GM18519 (cell line): ENCODE results near the gene MS4A6E.
"Not testable (repeated sequence)": the region's sequence is repeated elsewhere in the genome, so short reads cannot be mapped to it uniquely, and the experiment has no call there.

Experiments used
- ATAC-seq: cut with Tn5 transposase; IDR thresholded peaks from one replicate; pipeline ENCODE4 v1.9.1; 2021; ENCODE audit warnings: mild to moderate bottlenecking, moderate library complexity; ENCODE audit not compliant: unreplicated experiment, low FRiP score

Gene MS4A6E

DNA sequence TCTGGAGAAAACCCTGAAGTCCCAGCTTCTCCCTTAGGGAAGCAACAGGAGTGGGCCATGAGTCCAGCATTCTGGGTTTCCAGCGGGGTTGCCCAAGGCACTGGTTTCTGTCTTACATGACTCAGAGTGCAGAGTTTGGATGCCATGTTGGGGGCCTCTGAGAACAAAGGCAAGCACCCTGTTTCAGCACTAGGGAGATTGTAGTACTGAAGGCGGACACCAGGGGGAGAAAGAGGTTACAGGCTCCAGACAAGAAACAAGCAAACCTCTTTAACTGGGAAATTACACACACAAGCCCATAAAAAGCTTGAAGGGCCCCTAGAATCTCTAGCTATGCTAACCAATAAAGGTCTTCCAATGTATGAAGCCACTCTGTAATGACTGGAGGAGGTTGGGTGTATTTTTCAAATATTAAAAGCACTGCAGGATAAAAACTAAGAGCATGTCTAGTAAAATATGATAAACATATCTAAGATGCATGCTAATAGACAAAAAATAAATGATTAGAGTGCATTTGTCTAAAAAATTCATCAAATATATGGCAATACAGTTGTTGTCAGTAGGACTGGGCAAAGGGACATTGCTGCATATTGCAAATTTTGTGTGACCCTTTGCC lies 7.1 kb downstream of the MS4A6E start:
- ATAC-seq = no peak

DNA sequence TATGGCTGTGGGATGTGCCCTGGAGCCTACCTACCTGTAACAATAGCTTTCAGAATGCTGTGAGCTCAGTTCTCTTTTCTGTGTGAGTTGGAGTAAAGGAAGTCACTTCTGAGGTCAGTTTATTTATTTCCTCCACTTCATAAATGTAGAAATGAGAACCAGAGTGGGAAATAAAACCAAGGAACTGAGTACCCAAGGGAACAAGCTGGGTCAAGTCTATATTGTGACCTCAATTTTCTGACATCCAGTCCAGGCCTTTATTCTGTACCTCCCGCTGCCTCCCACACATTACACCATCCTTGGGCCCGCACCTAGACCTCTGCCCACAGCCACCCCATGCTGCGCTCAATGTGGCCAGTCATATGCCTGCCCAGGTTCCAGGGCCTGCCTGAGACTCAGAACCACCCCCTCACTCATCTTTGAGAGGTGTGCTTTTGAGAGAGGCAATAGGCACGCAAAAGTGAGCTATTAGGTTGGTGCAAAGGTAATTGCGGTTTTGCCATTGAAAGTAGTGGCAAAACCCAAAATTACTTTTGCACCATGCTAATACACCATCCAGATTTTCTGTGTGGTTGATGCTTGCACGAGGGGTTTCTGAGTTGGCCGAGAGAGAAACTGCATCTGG lies 9.8 kb downstream of the MS4A6E start:
- ATAC-seq = no peak

- ATAC-seq = no peak
Measured at GRCh38 chr11:60338053-60338452, 11.0 kb downstream of the MS4A6E start.

- ATAC-seq = no peak
Measured at GRCh38 chr11:60339356-60339755, 12.3 kb downstream of the MS4A6E start.

GRCh38 chr11:60343094-60343704 lies 16.1 kb downstream of the MS4A6E start:
- ATAC-seq = no peak

GRCh38 chr11:60344146-60344545 lies 17.1 kb downstream of the MS4A6E start:
- no peak for ATAC-seq

- no peak for ATAC-seq
Measured at GRCh38 chr11:60345489-60345888, 18.4 kb downstream of the MS4A6E start.

GRCh38 chr11:60347084-60347797 lies 20.2 kb downstream of the MS4A6E start:
- peak; percentile 45 for ATAC-seq

DNA sequence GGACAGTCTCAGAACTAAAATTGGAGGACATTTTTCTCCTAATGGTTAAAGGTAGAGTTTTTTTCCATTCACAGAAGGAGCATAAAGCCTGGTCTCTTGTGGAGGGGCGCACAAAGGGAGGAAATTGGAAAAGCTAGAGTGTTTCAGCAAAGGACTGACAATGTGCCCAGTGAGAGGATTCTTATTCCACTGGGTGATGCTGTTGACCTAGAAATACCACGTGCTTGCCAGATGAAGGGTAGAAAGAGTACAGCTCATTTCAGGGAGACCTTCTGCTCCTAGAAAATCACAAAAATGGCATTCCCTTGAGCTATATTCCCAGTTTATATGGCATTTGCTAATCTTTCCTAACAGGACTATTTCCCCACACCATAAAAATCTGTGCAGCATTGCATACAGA lies 21.1 kb downstream of the MS4A6E start:
- ATAC-seq = no peak

GRCh38 chr11:60349990-60350389 lies 22.9 kb downstream of the MS4A6E start:
- no peak for ATAC-seq

- ATAC-seq = no peak
Measured at GRCh38 chr11:60357771-60358170, 30.7 kb downstream of the MS4A6E start.

DNA sequence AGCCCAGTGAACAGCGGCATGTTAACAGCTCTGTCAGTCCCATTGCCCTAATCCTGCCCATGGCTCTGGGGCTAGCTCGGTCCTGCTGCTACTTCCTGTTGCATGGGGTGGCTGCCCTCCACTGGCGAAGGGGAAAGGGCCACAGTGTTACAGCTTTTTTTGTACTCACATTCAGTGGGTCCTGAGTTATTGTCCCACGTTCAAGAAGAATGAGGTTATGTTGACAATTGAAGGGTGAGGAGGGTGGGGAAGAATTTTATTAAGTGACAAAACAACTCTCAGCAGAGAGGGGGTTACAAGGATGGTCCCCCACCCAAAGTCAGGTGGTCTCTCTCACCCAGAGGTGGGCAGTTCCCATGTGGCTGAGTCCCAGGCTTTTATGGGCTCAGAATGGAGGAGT lies 33.6 kb downstream of the MS4A6E start:
- ATAC-seq = no peak

GRCh38 chr11:60362241-60362640 lies 35.2 kb downstream of the MS4A6E start:
- ATAC-seq = no peak

- ATAC-seq = peak; percentile 63
Measured at GRCh38 chr11:60363542-60364470, 36.8 kb downstream of the MS4A6E start.

DNA sequence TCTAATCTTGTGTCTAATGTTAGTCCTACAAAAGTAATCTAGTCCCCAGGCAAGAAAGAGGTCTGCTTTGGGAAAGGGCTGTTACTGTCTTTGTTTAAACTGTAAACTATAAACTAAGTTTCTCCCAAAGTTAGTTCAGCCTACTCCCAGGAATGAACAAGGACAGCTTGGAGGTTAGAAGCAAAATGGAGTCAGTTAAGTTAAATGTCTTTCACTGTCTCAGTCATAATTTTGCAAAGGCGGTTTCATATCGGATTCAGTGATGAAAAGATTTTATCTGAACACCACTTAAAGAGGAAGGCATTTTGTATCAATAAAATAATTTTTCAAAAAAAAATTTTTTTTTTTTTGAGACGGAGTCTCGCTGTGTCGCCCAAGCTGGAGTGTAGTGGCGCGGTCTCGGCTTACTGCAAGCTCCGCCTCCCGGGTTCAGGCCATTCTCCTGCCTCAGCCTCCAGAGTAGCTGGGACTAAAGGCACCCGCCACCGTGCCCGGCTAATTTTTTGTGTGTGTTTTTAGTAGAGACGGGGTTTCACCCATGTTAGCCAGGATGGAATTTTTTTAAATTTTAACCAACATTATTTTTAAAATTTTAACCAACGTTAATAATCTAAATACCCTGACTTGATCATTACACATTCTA lies 39.3 kb downstream of the MS4A6E start:
- ATAC-seq = not testable (repeated sequence)

DNA sequence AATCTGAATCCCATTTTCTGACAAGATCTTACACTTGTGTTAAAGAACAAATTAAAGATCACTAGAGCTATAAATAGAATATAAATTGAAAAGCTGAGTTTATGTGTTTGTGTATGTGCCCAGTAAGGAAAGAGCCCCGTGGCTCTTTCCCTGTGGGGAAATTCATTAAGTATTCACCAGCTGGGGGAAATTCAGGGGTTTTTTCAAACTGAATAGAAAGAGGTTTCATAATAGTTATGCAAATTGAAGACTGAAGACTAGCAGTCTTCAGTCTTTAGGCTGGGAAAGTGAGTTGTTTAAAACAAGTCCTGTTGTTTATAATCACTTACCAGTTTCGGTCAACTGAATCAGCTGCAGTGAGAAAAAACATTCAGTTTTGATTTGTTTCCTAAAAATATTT lies 40.0 kb downstream of the MS4A6E start:
- peak; percentile 68 for ATAC-seq

GRCh38 chr11:60367896-60368295 lies 40.8 kb downstream of the MS4A6E start:
- ATAC-seq = no peak

- no peak for ATAC-seq
Measured at GRCh38 chr11:60370252-60370810, 43.3 kb downstream of the MS4A6E start.

GRCh38 chr11:60370811-60371298 lies 43.8 kb downstream of the MS4A6E start:
- ATAC-seq = no peak
